Testis (tissue), 2 donors: ENCODE results near the gene MBLAC1.

ENCODE experiments used
- POLR2A ChIP-seq: fragments of 450-650 bp; IDR thresholded peaks from one replicate; pipeline ENCODE4 v1.6.1; 2017; ENCODE audit warnings: antibody characterized with exemption, mild to moderate bottlenecking, moderate library complexity
- TF ChIP-seq, protein P1 (sequence below), 3 experiments: fragments of 450-650 bp in 2 of 3; fragments of 200-600 bp in 1 of 3; sonication (generic) in 1 of 3; IDR thresholded peaks; one replicate each; pipeline ENCODE4 v1.5.1; 2016 to 2019; ENCODE audit warnings: antibody characterized with exemption in 3 of 3, mild to moderate bottlenecking in 2 of 3, moderate library complexity in 1 of 3

DNA sequence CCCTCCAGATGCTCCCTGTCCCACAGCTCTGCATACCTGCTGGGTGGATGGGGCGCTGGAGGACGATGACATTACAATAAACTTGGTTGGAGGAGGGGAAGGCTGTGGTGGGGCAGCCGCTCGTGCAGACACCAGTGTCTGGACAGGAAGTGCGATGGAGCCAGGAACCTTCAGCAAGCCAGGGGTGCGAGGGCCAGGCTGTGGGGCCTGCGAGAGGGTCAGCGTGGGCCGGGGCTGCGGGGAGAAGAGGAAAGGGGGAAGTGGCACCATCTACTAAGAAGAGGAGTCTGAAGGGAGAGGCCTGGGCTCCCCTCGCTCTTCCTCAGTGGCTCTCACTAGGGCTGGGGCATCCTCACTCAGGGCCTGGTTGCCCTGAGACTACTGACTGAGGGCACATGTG, 18.9 kb upstream of the MBLAC1 start:
- no peak for TF ChIP-seq POLR2A
- TF ChIP-seq, protein P1, sequence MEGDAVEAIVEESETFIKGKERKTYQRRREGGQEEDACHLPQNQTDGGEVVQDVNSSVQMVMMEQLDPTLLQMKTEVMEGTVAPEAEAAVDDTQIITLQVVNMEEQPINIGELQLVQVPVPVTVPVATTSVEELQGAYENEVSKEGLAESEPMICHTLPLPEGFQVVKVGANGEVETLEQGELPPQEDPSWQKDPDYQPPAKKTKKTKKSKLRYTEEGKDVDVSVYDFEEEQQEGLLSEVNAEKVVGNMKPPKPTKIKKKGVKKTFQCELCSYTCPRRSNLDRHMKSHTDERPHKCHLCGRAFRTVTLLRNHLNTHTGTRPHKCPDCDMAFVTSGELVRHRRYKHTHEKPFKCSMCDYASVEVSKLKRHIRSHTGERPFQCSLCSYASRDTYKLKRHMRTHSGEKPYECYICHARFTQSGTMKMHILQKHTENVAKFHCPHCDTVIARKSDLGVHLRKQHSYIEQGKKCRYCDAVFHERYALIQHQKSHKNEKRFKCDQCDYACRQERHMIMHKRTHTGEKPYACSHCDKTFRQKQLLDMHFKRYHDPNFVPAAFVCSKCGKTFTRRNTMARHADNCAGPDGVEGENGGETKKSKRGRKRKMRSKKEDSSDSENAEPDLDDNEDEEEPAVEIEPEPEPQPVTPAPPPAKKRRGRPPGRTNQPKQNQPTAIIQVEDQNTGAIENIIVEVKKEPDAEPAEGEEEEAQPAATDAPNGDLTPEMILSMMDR (IDR thresholded peaks at IDR 0.05) = no peak
